Measurements from ENCODE around the gene POU6F2. TPM values are rescaled to one million over a fixed set of nuclear protein-coding genes. Genes with fewer than 3 reads are reported as not detected.

POU6F2 gene
- total and polyA plus RNA-seq, 2 donors (not counting 1 experiment from before 2014, with no cell fraction given), result under 0.01 TPM; not detected in 1

DNA sequence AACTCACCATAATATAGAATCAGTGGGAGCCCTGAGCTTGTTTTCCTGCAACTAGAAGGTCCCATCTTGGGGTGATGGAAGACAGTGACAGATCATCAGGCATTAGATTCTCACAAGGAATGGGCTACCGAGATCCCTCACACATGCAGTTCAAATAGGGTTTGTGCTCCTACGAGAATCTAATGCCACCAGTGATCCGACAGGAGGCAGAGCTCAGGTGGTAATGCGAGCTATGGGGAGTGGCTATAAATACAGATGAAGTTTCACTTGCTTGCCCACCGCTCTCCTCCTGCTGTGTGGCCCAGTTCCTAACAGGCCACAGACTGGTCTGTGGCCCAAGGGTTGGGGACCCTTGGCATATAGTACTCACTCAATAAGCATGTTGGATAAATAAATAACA, 93.4 kb downstream of the POU6F2 start:
- Histone ChIP-seq H3K27me3 (ENCODE audit: control insufficient read depth, insufficient read depth, low read length) (no peaks in the 10 kb centered on the region), H3K79me2 (ENCODE audit: control insufficient read depth, insufficient read depth, low read length) (no peaks in the 10 kb centered on the region), H4K20me1 (ENCODE audit: control insufficient read depth, extremely low read depth, insufficient read depth, low read length) (no peaks in the 10 kb centered on the region), H3K9ac (ENCODE audit: insufficient read depth, low read length) (no peak overlapping the region), H3K4me2 (ENCODE audit: extremely low read depth, insufficient read depth, low read length) (no peak overlapping the region), H2AFZ (ENCODE audit: low read length) (no peak overlapping the region), H3K36me3 (ENCODE audit: control insufficient read depth, insufficient read depth, low read length) (no peaks in the 10 kb centered on the region), H3K4me1 (ENCODE audit: control insufficient read depth, extremely low read depth, insufficient read depth, low read length) (no peaks in the 10 kb centered on the region), H3K27ac (ENCODE audit: insufficient read depth, low read length) (no peak overlapping the region), H3K9me3 (ENCODE audit: control insufficient read depth, insufficient read depth, low read depth, low read length) (no peaks in the 10 kb centered on the region), H3K4me3 (replicated peaks in 1 of 4; ENCODE audit: control extremely low read depth in 1 of 4, insufficient read depth in 1 of 4, low read depth in 3 of 4, low read length in 4 of 4) (no peak overlapping the region)
- TF ChIP-seq, protein P1, sequence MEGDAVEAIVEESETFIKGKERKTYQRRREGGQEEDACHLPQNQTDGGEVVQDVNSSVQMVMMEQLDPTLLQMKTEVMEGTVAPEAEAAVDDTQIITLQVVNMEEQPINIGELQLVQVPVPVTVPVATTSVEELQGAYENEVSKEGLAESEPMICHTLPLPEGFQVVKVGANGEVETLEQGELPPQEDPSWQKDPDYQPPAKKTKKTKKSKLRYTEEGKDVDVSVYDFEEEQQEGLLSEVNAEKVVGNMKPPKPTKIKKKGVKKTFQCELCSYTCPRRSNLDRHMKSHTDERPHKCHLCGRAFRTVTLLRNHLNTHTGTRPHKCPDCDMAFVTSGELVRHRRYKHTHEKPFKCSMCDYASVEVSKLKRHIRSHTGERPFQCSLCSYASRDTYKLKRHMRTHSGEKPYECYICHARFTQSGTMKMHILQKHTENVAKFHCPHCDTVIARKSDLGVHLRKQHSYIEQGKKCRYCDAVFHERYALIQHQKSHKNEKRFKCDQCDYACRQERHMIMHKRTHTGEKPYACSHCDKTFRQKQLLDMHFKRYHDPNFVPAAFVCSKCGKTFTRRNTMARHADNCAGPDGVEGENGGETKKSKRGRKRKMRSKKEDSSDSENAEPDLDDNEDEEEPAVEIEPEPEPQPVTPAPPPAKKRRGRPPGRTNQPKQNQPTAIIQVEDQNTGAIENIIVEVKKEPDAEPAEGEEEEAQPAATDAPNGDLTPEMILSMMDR (conservative IDR thresholded peaks at IDR 0.05 in 1 of 2, IDR thresholded peaks at IDR 0.05 in 1 of 2; ENCODE audit: low read depth in 1 of 2, low read length in 2 of 2), result no peak
- no peak for TF ChIP-seq EZH2 (IDR thresholded peaks at IDR 0.05; ENCODE audit: low read length, missing control alignments)
- no peak for DNase-seq (ENCODE audit: low read depth in 2 of 2)

DNA sequence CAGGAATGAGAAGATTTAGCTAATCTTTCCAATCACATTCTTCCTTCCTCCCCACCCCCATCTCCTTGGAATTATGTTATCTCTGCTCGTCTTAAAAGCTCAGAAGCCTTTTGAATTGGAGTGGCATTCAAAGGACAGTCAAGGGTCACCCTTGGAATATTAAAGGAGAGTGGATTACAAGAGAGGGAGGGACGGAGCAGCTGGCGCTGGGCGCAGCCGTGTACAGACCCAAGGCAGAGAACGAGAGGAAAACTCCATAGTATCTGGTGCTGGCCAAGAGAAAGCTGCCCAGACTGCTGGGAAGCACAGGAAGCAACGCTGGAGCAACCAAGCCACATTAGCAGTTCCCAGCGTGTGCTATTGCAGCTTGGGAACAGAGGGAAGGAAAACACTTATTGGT, 95.7 kb downstream of the POU6F2 start:
- Histone ChIP-seq H3K27ac (ENCODE audit: insufficient read depth, low read length) (no peak overlapping the region), H3K36me3 (ENCODE audit: control insufficient read depth, insufficient read depth, low read length) (no peaks in the 10 kb centered on the region), H3K9me3 (ENCODE audit: control insufficient read depth, insufficient read depth, low read depth, low read length) (no peaks in the 10 kb centered on the region), H3K27me3 (ENCODE audit: control insufficient read depth, insufficient read depth, low read length) (no peaks in the 10 kb centered on the region), H3K4me1 (ENCODE audit: control insufficient read depth, extremely low read depth, insufficient read depth, low read length) (no peaks in the 10 kb centered on the region), H2AFZ (ENCODE audit: low read length) (no peak overlapping the region), H3K79me2 (ENCODE audit: control insufficient read depth, insufficient read depth, low read length) (no peaks in the 10 kb centered on the region), H3K4me3 (replicated peaks in 1 of 4; ENCODE audit: control extremely low read depth in 1 of 4, insufficient read depth in 1 of 4, low read depth in 3 of 4, low read length in 4 of 4) (no peak overlapping the region), H3K4me2 (ENCODE audit: extremely low read depth, insufficient read depth, low read length) (no peak overlapping the region), H3K9ac (ENCODE audit: insufficient read depth, low read length) (no peak overlapping the region), H4K20me1 (ENCODE audit: control insufficient read depth, extremely low read depth, insufficient read depth, low read length) (no peaks in the 10 kb centered on the region)
- no peak for DNase-seq (ENCODE audit: low read depth in 2 of 2)
- no peak for TF ChIP-seq EZH2 (IDR thresholded peaks at IDR 0.05; ENCODE audit: low read length, missing control alignments)
- TF ChIP-seq, protein P1 (conservative IDR thresholded peaks at IDR 0.05 in 1 of 2, IDR thresholded peaks at IDR 0.05 in 1 of 2; ENCODE audit: low read depth in 1 of 2, low read length in 2 of 2), result no peak

DNA sequence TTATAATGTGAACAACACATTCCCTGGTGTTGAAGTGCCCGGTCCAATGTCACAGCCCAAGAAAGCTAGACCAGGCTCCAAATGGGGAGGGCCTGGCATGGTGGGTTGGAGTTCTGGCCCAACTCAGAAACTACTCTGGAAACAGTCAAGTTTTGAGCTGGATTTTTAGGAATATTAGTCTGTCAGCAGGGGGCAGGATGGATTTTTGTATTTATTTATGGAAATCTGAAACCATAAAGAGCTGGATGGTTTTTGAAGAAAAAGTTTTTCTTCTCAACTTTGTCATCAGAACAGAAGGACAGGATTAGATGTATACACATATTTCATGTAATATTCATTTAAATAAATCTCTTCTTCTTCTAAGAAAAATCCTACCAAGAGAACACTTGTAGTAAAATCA, 97.5 kb downstream of the POU6F2 start:
- no peak for DNase-seq (ENCODE audit: low read depth in 2 of 2)
- Histone ChIP-seq H3K4me3 (replicated peaks in 1 of 4; ENCODE audit: control extremely low read depth in 1 of 4, insufficient read depth in 1 of 4, low read depth in 3 of 4, low read length in 4 of 4) (no peak overlapping the region), H4K20me1 (ENCODE audit: control insufficient read depth, extremely low read depth, insufficient read depth, low read length) (no peaks in the 10 kb centered on the region), H3K79me2 (ENCODE audit: control insufficient read depth, insufficient read depth, low read length) (no peaks in the 10 kb centered on the region), H2AFZ (ENCODE audit: low read length) (no peak overlapping the region), H3K9me3 (ENCODE audit: control insufficient read depth, insufficient read depth, low read depth, low read length) (no peaks in the 10 kb centered on the region), H3K27me3 (ENCODE audit: control insufficient read depth, insufficient read depth, low read length) (no peaks in the 10 kb centered on the region), H3K4me1 (ENCODE audit: control insufficient read depth, extremely low read depth, insufficient read depth, low read length) (no peaks in the 10 kb centered on the region), H3K27ac (ENCODE audit: insufficient read depth, low read length) (no peak overlapping the region), H3K9ac (ENCODE audit: insufficient read depth, low read length) (no peak overlapping the region), H3K4me2 (ENCODE audit: extremely low read depth, insufficient read depth, low read length) (no peak overlapping the region), H3K36me3 (ENCODE audit: control insufficient read depth, insufficient read depth, low read length) (no peaks in the 10 kb centered on the region)
- no peak for TF ChIP-seq EZH2 (IDR thresholded peaks at IDR 0.05; ENCODE audit: low read length, missing control alignments)

All from fibroblast of lung (primary cell).